GM12891 (cell line): ENCODE data around the gene LTBP1.

Experiments used
- DNase-seq: peaks from one replicate; pipeline ENCODE4 v3.0.0; 2011; ENCODE audit warnings: low spot score; ENCODE audit not compliant: insufficient read length
- FAIRE-seq: peaks from 2 replicates; lab custom pipeline; 2011; peaks lifted over from hg19 to GRCh38; lab: Jason Lieb, UNC
- PAX5 ChIP-seq: IDR thresholded peaks from 2 replicates; pipeline ENCODE4 v1.6.1; 2011; ENCODE audit warnings: low read length, moderate library complexity, mild to moderate bottlenecking; ENCODE audit not compliant: insufficient read depth, severe bottlenecking
- POLR2A ChIP-seq: IDR thresholded peaks from 2 replicates; pipeline ENCODE4 v1.6.1; 2011; ENCODE audit warnings: low read depth, low read length, control low read depth
- POLR2AphosphoS5 ChIP-seq: IDR thresholded peaks from 2 replicates; pipeline ENCODE4 v1.6.1; 2011; ENCODE audit warnings: low read depth, low read length, control low read depth
- POU2F2 ChIP-seq: IDR thresholded peaks from 2 replicates; pipeline ENCODE4 v1.6.1; 2011; ENCODE audit warnings: low read depth, mild to moderate bottlenecking, control low read depth, low read length, moderate library complexity
- SPI1 ChIP-seq: IDR thresholded peaks from 2 replicates; pipeline ENCODE4 v1.6.1; 2011; ENCODE audit warnings: low read depth, low read length, control low read depth
- TAF1 ChIP-seq: IDR thresholded peaks from 2 replicates; pipeline ENCODE4 v1.6.1; 2011; ENCODE audit warnings: low read depth, low read length, control low read depth

The LTBP1 gene

GRCh38 chr2:33289961-33290360, 343.2 kb downstream of the LTBP1 start:
- no peak for TF ChIP-seq POLR2AphosphoS5
- no peak for TF ChIP-seq SPI1
- TF ChIP-seq POU2F2, result no peak
- TF ChIP-seq TAF1, result no peak
- DNase-seq (no peak), FAIRE-seq (no peak)

- no peak for DNase-seq
- no peak for TF ChIP-seq PAX5
- no peak for TF ChIP-seq TAF1
- no peak for TF ChIP-seq POLR2AphosphoS5
- no peak for TF ChIP-seq POU2F2
- no peak for TF ChIP-seq POLR2A
- no peak for TF ChIP-seq SPI1
- no peak for FAIRE-seq
These were observed 344.7 kb downstream of the LTBP1 start for GRCh38 chr2:33291278-33292013.

GRCh38 chr2:33292063-33292462, 345.3 kb downstream of the LTBP1 start:
- no peak for FAIRE-seq
- no peak for DNase-seq
- TF ChIP-seq TAF1 (no peak), SPI1 (no peak), POU2F2 (no peak), POLR2AphosphoS5 (no peak), PAX5 (no peak), POLR2A (no peak)

- no peak for TF ChIP-seq SPI1
- no peak for TF ChIP-seq POLR2A
- TF ChIP-seq PAX5, result no peak
- no peak for TF ChIP-seq TAF1
- no peak for TF ChIP-seq POLR2AphosphoS5
- TF ChIP-seq POU2F2, result no peak
- DNase-seq (no peak), FAIRE-seq (no peak)
These were observed 346.3 kb downstream of the LTBP1 start for GRCh38 chr2:33292981-33293595.

- FAIRE-seq (no peak), DNase-seq (no peak)
- TF ChIP-seq POLR2A (no peak), PAX5 (no peak), TAF1 (no peak), POU2F2 (no peak), SPI1 (no peak), POLR2AphosphoS5 (no peak)
These were observed 351.5 kb downstream of the LTBP1 start for GRCh38 chr2:33298233-33298632.

- FAIRE-seq (no peak), DNase-seq (no peak)
- TF ChIP-seq TAF1 (no peak), POLR2A (no peak), PAX5 (no peak), POLR2AphosphoS5 (no peak), POU2F2 (no peak), SPI1 (no peak)
These were observed 354.6 kb downstream of the LTBP1 start for GRCh38 chr2:33301355-33301754.

GRCh38 chr2:33302348-33302747, 355.6 kb downstream of the LTBP1 start:
- FAIRE-seq (no peak), DNase-seq (no peak)
- TF ChIP-seq TAF1, result no peak
- no peak for TF ChIP-seq POU2F2
- TF ChIP-seq PAX5, result no peak
- TF ChIP-seq SPI1, result no peak
- TF ChIP-seq POLR2AphosphoS5, result no peak
- no peak for TF ChIP-seq POLR2A

GRCh38 chr2:33304032-33304864, 357.5 kb downstream of the LTBP1 start:
- TF ChIP-seq POU2F2 (no peak), POLR2A (no peak), TAF1 (no peak), SPI1 (no peak), PAX5 (no peak), POLR2AphosphoS5 (no peak)
- DNase-seq (no peak), FAIRE-seq (no peak)

GRCh38 chr2:33307659-33308270, 361.0 kb downstream of the LTBP1 start:
- TF ChIP-seq POU2F2 (no peak), TAF1 (no peak), POLR2A (no peak), PAX5 (no peak), SPI1 (no peak), POLR2AphosphoS5 (no peak)
- FAIRE-seq, result no peak
- no peak for DNase-seq
